Glutamatergic neuron (in vitro differentiated cells): ENCODE results near the gene TANC1. TPM values are rescaled to one million over a fixed set of nuclear protein-coding genes. Genes with fewer than 3 reads are reported as not detected.

Experiments used
- DNase-seq: peaks from one replicate; pipeline ENCODE4 v3.0.0; 2022
- H3K27ac Mint-ChIP-seq: one replicate; pipeline ENCODE4 v1.8.0; 2020; ENCODE audit warnings: mild to moderate bottlenecking, mixed read lengths, inconsistent platforms; ENCODE audit not compliant: unreplicated experiment
- H3K27me3 Mint-ChIP-seq: one replicate; pipeline ENCODE4 v1.8.0; 2020; ENCODE audit warnings: mild to moderate bottlenecking, moderate library complexity, mixed read lengths, inconsistent platforms; ENCODE audit not compliant: unreplicated experiment
- H3K36me3 Mint-ChIP-seq: one replicate; pipeline ENCODE4 v1.8.0; 2020; ENCODE audit warnings: mild to moderate bottlenecking, mixed read lengths, inconsistent platforms; ENCODE audit not compliant: unreplicated experiment
- H3K4me1 Mint-ChIP-seq: one replicate; pipeline ENCODE4 v1.8.0; 2020; ENCODE audit warnings: mild to moderate bottlenecking, low read depth, mixed read lengths, inconsistent platforms; ENCODE audit not compliant: unreplicated experiment
- H3K4me3 Mint-ChIP-seq: one replicate; pipeline ENCODE4 v1.8.0; 2020; ENCODE audit warnings: mild to moderate bottlenecking, mixed read lengths, inconsistent platforms; ENCODE audit not compliant: unreplicated experiment
- H3K9me3 Mint-ChIP-seq: one replicate; pipeline ENCODE4 v1.8.0; 2020; ENCODE audit warnings: mild to moderate bottlenecking, moderate library complexity, mixed read lengths, inconsistent platforms; ENCODE audit not compliant: unreplicated experiment
- CTCF ChIP-seq: fragments of 200-600 bp; sonication (generic); IDR thresholded peaks from one replicate; pipeline ENCODE4 v1.5.0; 2021; ENCODE audit not compliant: partially characterized antibody, unreplicated experiment
- total RNA-seq: library from RNA; stranded (reverse); fragmentation: NEBNext Ultra II Directional; extraction: Animal tissue kit (Norgen Biotek cat#: 25700); gene quantifications from one replicate; pipeline ENCODE4 v1.2.1, GENCODE V29; 2021; ENCODE audit not compliant: unreplicated experiment

Gene TANC1
- total RNA-seq, 1 donor from 2014 or later = 14.9 TPM

GRCh38 chr2:159251296-159252173 lies 283.1 kb downstream of the TANC1 start:
- Mint-ChIP-seq H3K36me3 (no peaks in the 10 kb centered on the region), H3K9me3 (no peaks in the 10 kb centered on the region), H3K4me1 (no peaks in the 10 kb centered on the region), H3K27ac (no peak overlapping the region), H3K4me3 (no peak overlapping the region), H3K27me3 (no peaks in the 10 kb centered on the region)
- no peak for DNase-seq
- TF ChIP-seq CTCF = no peak

DNA sequence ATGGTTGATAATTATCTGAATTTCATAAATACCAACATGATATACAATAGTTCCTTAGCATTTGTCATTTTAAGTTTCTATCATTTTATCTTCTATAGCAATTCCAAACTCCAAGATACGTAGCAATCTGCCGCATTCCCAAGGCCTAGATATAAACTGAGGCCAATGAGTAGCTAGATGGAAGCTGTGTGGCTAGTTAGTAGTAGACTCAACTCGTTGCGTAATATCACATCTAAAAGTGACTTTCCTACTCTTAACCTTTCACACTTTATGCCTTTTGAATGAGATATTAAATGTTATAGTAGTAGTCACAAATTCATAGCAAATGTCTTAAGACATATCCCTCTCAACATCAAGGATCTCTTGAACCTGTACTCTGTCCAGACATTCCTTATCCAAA lies 284.5 kb downstream of the TANC1 start:
- TF ChIP-seq CTCF = no peak
- Mint-ChIP-seq H3K27ac (no peak overlapping the region), H3K4me3 (no peak overlapping the region), H3K4me1 (no peaks in the 10 kb centered on the region), H3K9me3 (no peaks in the 10 kb centered on the region), H3K36me3 (no peaks in the 10 kb centered on the region), H3K27me3 (no peaks in the 10 kb centered on the region)
- no peak for DNase-seq

DNA sequence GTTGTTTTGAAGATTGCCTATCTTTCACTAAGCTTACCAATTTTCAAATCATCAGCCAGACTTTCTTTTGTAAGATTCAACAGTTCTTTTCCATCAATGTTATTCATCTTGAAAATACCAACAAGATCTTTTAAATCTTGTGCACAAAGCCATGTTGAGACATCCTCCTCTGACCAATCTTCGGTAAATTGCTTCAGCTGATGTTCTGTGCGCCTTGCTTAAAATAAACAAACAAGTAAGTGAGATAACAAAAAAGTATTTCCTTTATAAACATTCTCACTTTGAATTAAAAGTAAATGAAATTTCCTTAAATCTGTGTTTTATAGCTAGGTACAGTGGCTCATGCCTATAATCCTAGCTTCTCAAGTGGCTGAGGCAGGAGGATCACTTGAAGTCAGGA lies 287.7 kb downstream of the TANC1 start:
- H3K4me1 Mint-ChIP-seq = no peaks in the 10 kb centered on the region
- no peak overlapping the region for H3K27ac Mint-ChIP-seq
- H3K9me3 Mint-ChIP-seq = no peaks in the 10 kb centered on the region
- TF ChIP-seq CTCF = no peak
- no peaks in the 10 kb centered on the region for H3K36me3 Mint-ChIP-seq
- H3K4me3 Mint-ChIP-seq = no peak overlapping the region
- DNase-seq = no peak
- no peaks in the 10 kb centered on the region for H3K27me3 Mint-ChIP-seq

DNA sequence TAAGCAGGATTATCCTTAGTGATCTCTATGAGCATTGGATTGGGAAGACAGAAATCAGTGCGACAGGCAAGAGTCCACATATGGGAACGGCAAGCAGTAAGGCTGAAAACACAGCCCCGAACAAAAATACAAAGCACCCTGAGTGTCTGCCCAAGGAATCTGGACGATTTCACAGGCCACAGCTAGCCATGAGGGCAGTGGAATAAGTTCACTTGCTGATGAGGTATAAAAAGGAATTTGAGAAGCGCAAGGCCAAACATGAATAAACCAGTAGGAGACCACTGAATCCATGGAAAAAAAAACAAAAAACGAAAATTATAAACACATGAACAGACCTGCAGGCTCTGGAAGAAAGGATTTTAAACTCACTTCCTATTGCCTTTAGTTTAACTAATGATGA lies 293.8 kb downstream of the TANC1 start:
- H3K27ac Mint-ChIP-seq = no peak overlapping the region
- no peak for DNase-seq
- no peak for TF ChIP-seq CTCF
- H3K4me1 Mint-ChIP-seq = no peaks in the 10 kb centered on the region
- no peak overlapping the region for H3K4me3 Mint-ChIP-seq
- no peaks in the 10 kb centered on the region for H3K27me3 Mint-ChIP-seq
- no peaks in the 10 kb centered on the region for H3K36me3 Mint-ChIP-seq
- no peaks in the 10 kb centered on the region for H3K9me3 Mint-ChIP-seq

DNA sequence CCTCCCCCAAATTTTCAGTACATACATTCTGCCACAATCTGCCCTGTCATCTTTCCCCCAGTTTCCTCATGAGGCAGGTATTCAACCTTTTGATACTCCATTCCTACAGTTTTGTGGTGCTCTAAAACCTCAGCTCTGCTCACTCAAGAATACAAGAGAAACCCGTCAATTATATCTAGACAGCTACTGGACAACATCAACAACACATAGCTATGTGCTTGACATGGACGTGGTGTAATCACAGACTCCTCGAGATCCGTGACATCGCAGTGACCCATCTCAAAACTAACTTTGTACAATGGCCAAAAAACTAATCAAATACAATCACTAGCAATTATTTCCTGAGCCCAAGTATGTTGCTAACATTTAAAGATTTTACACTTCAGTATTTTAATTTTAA lies 294.5 kb downstream of the TANC1 start:
- Mint-ChIP-seq H3K9me3 (no peaks in the 10 kb centered on the region), H3K4me1 (no peaks in the 10 kb centered on the region), H3K4me3 (no peak overlapping the region), H3K27ac (no peak overlapping the region), H3K27me3 (no peaks in the 10 kb centered on the region), H3K36me3 (no peaks in the 10 kb centered on the region)
- TF ChIP-seq CTCF = no peak
- no peak for DNase-seq
